A549 (cell line): ENCODE data around the gene SLC1A2. TPM values are rescaled to one million over a fixed set of nuclear protein-coding genes. Genes with fewer than 3 reads are reported as not detected.

Experiments used
- ATAC-seq, 2 experiments: fragments of 200-7000 bp in 1 of 2; fragments of >200 bp in 1 of 2; cut with Nextera tagmentation in 1 of 2; cut with Tn5 transposase in 1 of 2; 3 replicates each; pipeline versions ENCODE4 v1.8.0 to v1.9.1; 2018 to 2020; ENCODE audit warnings: mild to moderate bottlenecking in 1 of 2, moderate library complexity in 1 of 2
- CTCF ChIA-PET: fragments of 300-600 bp; sonication (Branson Sonifier 250); formaldehyde crosslinking; extraction: SDS; loops from one replicate; lab custom pipeline; 2021; ENCODE audit warnings: antibody characterized with exemption, inconsistent platforms; lab: Yijun Ruan, JAX
- POLR2A ChIA-PET: fragments of 350-600 bp; formaldehyde crosslinking; extraction: SDS; loops from one replicate; lab custom pipeline; 2021; ENCODE audit warnings: antibody characterized with exemption, inconsistent platforms; lab: Yijun Ruan, JAX
- DNase-seq, 2 experiments: peaks; one replicate each; pipeline versions ENCODE4 v3.0.0 to v3.0.0-alpha.2; 2011 to 2016; ENCODE audit warnings: low read depth in 1 of 2, low spot score in 1 of 2
- FAIRE-seq: peaks from 2 replicates; lab custom pipeline; 2011; peaks lifted over from hg19 to GRCh38; lab: Jason Lieb, UNC
- H3K27ac ChIP-seq, 2 experiments: fragments of >200 bp; sonication (Bioruptor Twin); formaldehyde crosslinking; 3 replicates each; pipeline ENCODE4 v1.5.1; 2016 to 2017
- H3K4me1 ChIP-seq: fragments of >200 bp; sonication (Bioruptor Twin); formaldehyde crosslinking; 3 replicates; pipeline ENCODE4 v1.6.1; 2016
- H3K4me2 ChIP-seq: fragments of >200 bp; sonication (Bioruptor Twin); formaldehyde crosslinking; 3 replicates; pipeline ENCODE4 v1.6.1; 2016
- H3K4me3 ChIP-seq: fragments of >200 bp; sonication (Bioruptor Twin); formaldehyde crosslinking; 3 replicates; pipeline ENCODE4 v1.5.1; 2016
- H3K9me3 ChIP-seq: fragments of >200 bp; sonication (Bioruptor Twin); formaldehyde crosslinking; 3 replicates; pipeline ENCODE4 v1.6.1; 2016
- BCL3 ChIP-seq: fragments of >200 bp; sonication (Bioruptor Twin); formaldehyde crosslinking; IDR thresholded peaks from 3 replicates; pipeline ENCODE4 v1.6.1; 2016
- CHD2 ChIP-seq: fragments of 150-350 bp; IDR thresholded peaks from 2 replicates; pipeline ENCODE4 v1.6.1; 2014; ENCODE audit warnings: low read length; ENCODE audit not compliant: partially characterized antibody
- E2F6 ChIP-seq: IDR thresholded peaks from 2 replicates; pipeline ENCODE4 v1.6.1; 2012; ENCODE audit warnings: low read depth, borderline replicate concordance
- EHMT2 ChIP-seq: fragments of 200-600 bp; sonication (generic); IDR thresholded peaks from 2 replicates; pipeline ENCODE4 v1.6.1; 2016; ENCODE audit warnings: antibody characterized with exemption, low read depth, mild to moderate bottlenecking, moderate library complexity
- ELK1 ChIP-seq: fragments of 150-350 bp; IDR thresholded peaks from 2 replicates; pipeline ENCODE4 v1.6.1; 2014; ENCODE audit warnings: low read depth, mild to moderate bottlenecking, low read length
- FOSL2 ChIP-seq, 2 experiments: fragments of 450-650 bp in 1 of 2; fragments of >200 bp in 1 of 2; sonication (Bioruptor Twin) in 1 of 2; formaldehyde crosslinking; IDR thresholded peaks; 2 replicates each; pipeline versions ENCODE4 v1.5.0 to v1.6.1; 2016 to 2020; ENCODE audit warnings: mild to moderate bottlenecking in 1 of 2, moderate library complexity in 1 of 2
- GATA3 ChIP-seq: IDR thresholded peaks from 2 replicates; pipeline ENCODE4 v1.6.1; 2012; ENCODE audit warnings: borderline replicate concordance
- HDAC2 ChIP-seq: fragments of 200-600 bp; sonication (generic); IDR thresholded peaks from 2 replicates; pipeline ENCODE4 v1.6.1; 2016
- HMGXB4 ChIP-seq: fragments of 250-450 bp; sonication (Bioruptor Pico); IDR thresholded peaks from 2 replicates; pipeline ENCODE4 v1.5.0; 2021; ENCODE audit warnings: mild to moderate bottlenecking, moderate library complexity, borderline replicate concordance
- HOXB5 ChIP-seq: fragments of 250-450 bp; sonication (Bioruptor Pico); IDR thresholded peaks from 2 replicates; pipeline ENCODE4 v1.5.0; 2020; ENCODE audit warnings: mild to moderate bottlenecking, moderate library complexity
- JUN ChIP-seq, 2 experiments: fragments of >200 bp; sonication (Bioruptor Twin); formaldehyde crosslinking; IDR thresholded peaks; 2 replicates in 1 of 2; 3 replicates in 1 of 2; pipeline ENCODE4 v1.6.1; 2016 to 2017
- KDM1A ChIP-seq: fragments of 200-600 bp; sonication (generic); IDR thresholded peaks from 2 replicates; pipeline ENCODE4 v1.6.1; 2016; ENCODE audit warnings: low read depth, mild to moderate bottlenecking
- MYC ChIP-seq: IDR thresholded peaks from 2 replicates; pipeline ENCODE4 v1.6.1; 2012; ENCODE audit warnings: mild to moderate bottlenecking, inconsistent platforms, low read length, improper control_type of control experiment, borderline replicate concordance
- NFE2L2 ChIP-seq: fragments of 150-350 bp; conservative IDR thresholded peaks from 2 replicates; pipeline ENCODE4 v1.6.1; 2014; ENCODE audit warnings: low read length
- NR3C1 ChIP-seq: fragments of >200 bp; sonication (Bioruptor Twin); formaldehyde crosslinking; IDR thresholded peaks from 3 replicates; pipeline ENCODE4 v1.6.1; 2017
- PHF8 ChIP-seq: fragments of 200-600 bp; sonication (generic); IDR thresholded peaks from 2 replicates; pipeline ENCODE4 v1.6.1; 2016; ENCODE audit warnings: low read depth, mild to moderate bottlenecking, antibody characterized with exemption, moderate library complexity, borderline replicate concordance
- RAD21 ChIP-seq, 2 experiments: fragments of >200 bp in 1 of 2; sonication (Bioruptor Twin) in 1 of 2; formaldehyde crosslinking in 1 of 2; IDR thresholded peaks in 1 of 2; conservative IDR thresholded peaks in 1 of 2; 2 replicates in 1 of 2; 3 replicates in 1 of 2; pipeline ENCODE4 v1.6.1; 2012 to 2018; ENCODE audit warnings: inconsistent platforms in 1 of 2
- REST ChIP-seq: fragments of 200-600 bp; sonication (generic); IDR thresholded peaks from 2 replicates; pipeline ENCODE4 v1.6.1; 2016; ENCODE audit warnings: antibody characterized with exemption, mild to moderate bottlenecking, moderate library complexity
- RNF2 ChIP-seq: fragments of 200-600 bp; sonication (generic); IDR thresholded peaks from 2 replicates; pipeline ENCODE4 v1.6.1; 2016; ENCODE audit warnings: low read depth, mild to moderate bottlenecking, antibody characterized with exemption, moderate library complexity, borderline replicate concordance
- SMC3 ChIP-seq: fragments of >200 bp; sonication (Bioruptor Twin); formaldehyde crosslinking; IDR thresholded peaks from 3 replicates; pipeline ENCODE4 v1.6.1; 2018; ENCODE audit warnings: inconsistent platforms
- TP53 ChIP-seq: fragments of 250-450 bp; sonication (Bioruptor Pico); IDR thresholded peaks from 2 replicates; pipeline ENCODE4 v1.5.0; 2021; ENCODE audit warnings: mild to moderate bottlenecking, moderate library complexity
- WGBS: methylation state at CpG from one replicate; pipeline ENCODE4 v1.1.6; 2017; ENCODE audit errors: missing lambda C conversion rate; 5-methylcytosine and 5-hydroxymethylcytosine counted together
- polyA plus RNA-seq, 4 experiments: library from polyadenylated mRNA; depleted of rRNA in 3 of 4; stranded (reverse); fragments of >200 nt; fragmentation: RNase III in 1 of 4; extraction: RNeasy Plus Mini Kit Qiagen cat#74134 plus additional on column Dnase treatment in 1 of 4; gene quantifications; 2 replicates in 3 of 4; 3 replicates in 1 of 4; pipeline ENCODE4 v1.2.3, GENCODE V29; 2011 to 2017

The SLC1A2 gene
- polyA plus RNA-seq, 2 of the 4 experiments (the other 2 are of a cell fraction), result 0.01 to 0.14 TPM

- no peaks in the 10 kb centered on the region for H3K9me3 ChIP-seq
- FAIRE-seq (no peak), ATAC-seq (no peak), DNase-seq (no peak)
- no peak overlapping the region for H3K4me3 ChIP-seq
- WGBS, result 7% methylated on average over 1 of the region's 1 CpG
- POLR2A ChIA-PET, result no interaction called here
- no peaks in the 10 kb centered on the region for H3K4me1 ChIP-seq
- CTCF ChIA-PET, result interaction anchor here (1.1 to 2.8 kb wide), 4 partner anchors 8 to 873 kb away, joined by 3 to 12 read pairs (median 4); no protein-coding TSS in a partner anchor
- H3K27ac ChIP-seq, result no peak overlapping the region
- no peak for TF ChIP-seq SMC3
- no peak for TF ChIP-seq GATA3
- no peak for TF ChIP-seq NR3C1
- no peak for TF ChIP-seq HMGXB4
- no peak for TF ChIP-seq REST
- TF ChIP-seq, all 56 proteins: peak for 0
- no peak overlapping the region for H3K4me2 ChIP-seq
Observed at GRCh38 chr11:35459489-35459888, 40.1 kb upstream of the SLC1A2 start.

- Histone ChIP-seq H3K9me3 (no peaks in the 10 kb centered on the region), H3K4me2 (no peak overlapping the region), H3K4me1 (no peaks in the 10 kb centered on the region), H3K4me3 (no peak overlapping the region)
- FAIRE-seq, result no peak
- no peak for DNase-seq
- CTCF ChIA-PET, result interaction anchor here (1.1 to 2.8 kb wide), 4 partner anchors 8 to 873 kb away, joined by 3 to 12 read pairs (median 4); no protein-coding TSS in a partner anchor
- no peak for ATAC-seq
- POLR2A ChIA-PET, result no interaction called here
- WGBS, result 72% methylated on average over 3 of the region's 3 CpGs
- TF ChIP-seq HOXB5 (no peak), JUN (IDR thresholded peaks at IDR 0.05) (no peak), KDM1A (no peak), BCL3 (no peak), TP53 (CRISPR knock-in tag) (no peak), ELK1 (no peak), NFE2L2 (no peak), RAD21 (conservative IDR thresholded peaks at IDR 0.05 in 1 of 2, IDR thresholded peaks at IDR 0.05 in 1 of 2) (no peak), HDAC2 (no peak), MYC (no peak), FOSL2 (IDR thresholded peaks at IDR 0.05) (no peak), FOSL2 (CRISPR knock-in tag; IDR thresholded peaks at IDR 0.05) (no peak), RNF2 (no peak), SMC3 (no peak), EHMT2 (no peak), PHF8 (no peak), E2F6 (no peak), CHD2 (no peak)
- TF ChIP-seq, all 56 proteins: peak for 0
- H3K27ac ChIP-seq, result no peak overlapping the region
Observed at GRCh38 chr11:35458846-35459245, 39.5 kb upstream of the SLC1A2 start.
